ENCODE measurements around the gene CPNE1.

CPNE1 gene

GRCh38 chr20:35669681-35670080, 5.0 kb upstream of the CPNE1 start:
- TF ChIP-seq CTCF (IDR thresholded peaks at IDR 0.05; ENCODE audit: low read depth, low read length): no peak
- H3K4me3 ChIP-seq (replicated peaks in 1 of 2; ENCODE audit: low read depth in 2 of 2, low read length in 2 of 2): no peak overlapping the region
- no peak for DNase-seq (ENCODE audit: low read depth in 2 of 2)

GRCh38 chr20:35669221-35669620, 4.5 kb upstream of the CPNE1 start:
- TF ChIP-seq CTCF (IDR thresholded peaks at IDR 0.05; ENCODE audit: low read depth, low read length): no peak
- H3K4me3 ChIP-seq (replicated peaks in 1 of 2; ENCODE audit: low read depth in 2 of 2, low read length in 2 of 2): no peak overlapping the region
- DNase-seq (ENCODE audit: low read depth in 2 of 2): no peak

- no peak for TF ChIP-seq CTCF (IDR thresholded peaks at IDR 0.05; ENCODE audit: low read depth, low read length)
- H3K4me3 ChIP-seq (replicated peaks in 1 of 2; ENCODE audit: low read depth in 2 of 2, low read length in 2 of 2): no peak overlapping the region
- no peak for DNase-seq (ENCODE audit: low read depth in 2 of 2)
Observed at GRCh38 chr20:35665949-35666288, 1.2 kb upstream of the CPNE1 start.

- no peak for TF ChIP-seq CTCF (IDR thresholded peaks at IDR 0.05; ENCODE audit: low read depth, low read length)
- H3K4me3 ChIP-seq (replicated peaks in 1 of 2; ENCODE audit: low read depth in 2 of 2, low read length in 2 of 2): peak overlapping the region; percentile 90 to 98
- peak; percentile 28 to 32 for DNase-seq (ENCODE audit: low read depth in 2 of 2)
Observed at GRCh38 chr20:35663516-35664465, 909 bp downstream of the CPNE1 start.

- DNase-seq (ENCODE audit: low read depth in 2 of 2): no peak
- peak overlapping the region; percentile 4 to 98 for H3K4me3 ChIP-seq (replicated peaks in 1 of 2; ENCODE audit: low read depth in 2 of 2, low read length in 2 of 2)
- TF ChIP-seq CTCF (IDR thresholded peaks at IDR 0.05; ENCODE audit: low read depth, low read length): no peak
Observed at GRCh38 chr20:35662551-35662950, 2.1 kb downstream of the CPNE1 start.

- peak overlapping the region in 1 of 2 donors; percentile 1 for H3K4me3 ChIP-seq (replicated peaks in 1 of 2; ENCODE audit: low read depth in 2 of 2, low read length in 2 of 2)
- TF ChIP-seq CTCF (IDR thresholded peaks at IDR 0.05; ENCODE audit: low read depth, low read length): no peak
- DNase-seq (ENCODE audit: low read depth in 2 of 2): no peak
Observed at GRCh38 chr20:35661908-35662307, 2.8 kb downstream of the CPNE1 start.
